Naive thymus-derived CD8-positive, alpha-beta T cell (primary cell): Measurements from ENCODE around the gene ADAMTS12. TPM values are rescaled to one million over a fixed set of nuclear protein-coding genes. Genes with fewer than 3 reads are reported as not detected.

Experiments
- ATAC-seq, 2 donors: fragments of 150-1000 bp; cut with Tn5 transposase in 1 of 2; sonication (Bioruptor Pico), chemical (Tn5 transposase) in 1 of 2; 1 replicate in 1 of 2; 2 replicates in 1 of 2; pipeline ENCODE4 v1.10.0; 2021; ENCODE audit warnings: mild to moderate bottlenecking in 2 of 2, moderate library complexity in 2 of 2
- POLR2A ChIA-PET: fragments of 350-600 bp; sonication (Branson Sonifier 250); formaldehyde crosslinking; loops from one replicate; lab custom pipeline; 2021; ENCODE audit warnings: antibody characterized with exemption; lab: Charles Lee
- DNase-seq, 10 donors: peaks; one replicate each; pipeline versions ENCODE4 v3.0.0 to v3.0.0-alpha.2; 2020 to 2022
- H3K27ac Mint-ChIP-seq, 10 donors: one replicate each; pipeline ENCODE4 v1.8.0; 2020 to 2022; ENCODE audit warnings: mild to moderate bottlenecking in 10 of 10, mixed read lengths in 10 of 10, moderate library complexity in 4 of 10, inconsistent platforms in 1 of 10
- H3K27me3 Mint-ChIP-seq, 5 donors: one replicate each; pipeline ENCODE4 v1.8.0; 2021 to 2022; ENCODE audit warnings: mixed read lengths in 5 of 5
- H3K36me3 Mint-ChIP-seq, 3 donors: one replicate each; pipeline ENCODE4 v1.8.0; 2020 to 2022; ENCODE audit warnings: mixed read lengths in 3 of 3, mild to moderate bottlenecking in 2 of 3, inconsistent platforms in 1 of 3
- H3K4me1 Mint-ChIP-seq, 4 donors: one replicate each; pipeline ENCODE4 v1.8.0; 2021 to 2022; ENCODE audit warnings: mixed read lengths in 4 of 4
- H3K4me3 Mint-ChIP-seq, 10 donors: one replicate each; pipeline ENCODE4 v1.8.0; 2020 to 2022; ENCODE audit warnings: mild to moderate bottlenecking in 10 of 10, mixed read lengths in 10 of 10, moderate library complexity in 6 of 10, inconsistent platforms in 1 of 10
- H3K9me3 Mint-ChIP-seq, 9 donors: one replicate each; pipeline ENCODE4 v1.8.0; 2020 to 2022; ENCODE audit warnings: mixed read lengths in 9 of 9, mild to moderate bottlenecking in 3 of 9, inconsistent platforms in 1 of 9, moderate library complexity in 1 of 9
- polyA plus RNA-seq, 3 donors: library from polyadenylated mRNA; unstranded; fragments of 300-500 nt; fragmentation: Illumina TruSeq; gene quantifications; one replicate each; pipeline ENCODE4 v1.2.3, GENCODE V29; 2021
- total RNA-seq, 8 experiments: library from RNA in 2 of 8; stranded (reverse) in 2 of 8; gene quantifications; one replicate each; pipeline ENCODE4 v1.2.3 and lab custom pipeline; 2021 to 2026

ADAMTS12 gene
- total and polyA plus RNA-seq, 5 experiments from 2014 or later = 0.05 TPM; not detected in 4

- POLR2A ChIA-PET = no interaction called here
- ATAC-seq = no peak
- H3K4me3 Mint-ChIP-seq = no peak overlapping the region
These were observed 75.0 kb downstream of the ADAMTS12 start for GRCh38 chr5:33816791-33817190.

DNA sequence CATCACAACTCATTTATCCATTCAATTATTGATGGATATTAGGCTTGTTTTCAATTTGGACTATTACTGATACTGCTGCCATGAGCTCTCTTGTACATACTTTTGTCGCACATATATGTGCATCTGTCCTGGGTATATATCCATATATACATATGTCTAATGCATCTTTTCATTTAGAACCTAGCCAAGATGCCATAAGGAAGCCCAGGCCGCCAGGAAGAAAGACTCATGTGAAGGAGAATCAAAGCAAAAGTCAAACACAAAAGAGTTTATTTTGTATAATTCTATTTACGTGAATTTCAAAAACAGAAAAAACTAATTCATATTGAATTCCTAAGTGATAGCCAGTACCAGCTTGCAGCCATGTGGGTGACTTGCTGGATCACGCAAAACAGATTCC is 79.0 kb downstream of the ADAMTS12 start:
- Mint-ChIP-seq H3K4me3 (no peak overlapping the region), H3K27ac (no peak overlapping the region), H3K4me1 (peaks cover 0 to 6% (median 3%) of the 10 kb centered on the region in 4 donors), H3K27me3 (no peaks in the 10 kb centered on the region), H3K36me3 (no peaks in the 10 kb centered on the region), H3K9me3 (no peaks in the 10 kb centered on the region)
- no peak for DNase-seq
- POLR2A ChIA-PET = no interaction called here
- no peak for ATAC-seq

More at GRCh38 chr5:33816791-33817190, 75.0 kb downstream of the ADAMTS12 start:
- no peak for DNase-seq
- Mint-ChIP-seq H3K36me3 (peaks cover 0 to 8% (median 4%) of the 10 kb centered on the region in 3 donors), H3K9me3 (peaks cover 0 to 17% (median 5%) of the 10 kb centered on the region in 9 donors), H3K27me3 (peaks cover 0 to 13% (median 4%) of the 10 kb centered on the region in 5 donors), H3K27ac (no peak overlapping the region), H3K4me1 (no peaks in the 10 kb centered on the region)

- Mint-ChIP-seq H3K4me3 (no peak overlapping the region), H3K36me3 (no peaks in the 10 kb centered on the region), H3K4me1 (peaks cover 0 to 6% (median 3%) of the 10 kb centered on the region in 4 donors), H3K27me3 (no peaks in the 10 kb centered on the region), H3K9me3 (no peaks in the 10 kb centered on the region), H3K27ac (no peak overlapping the region)
- POLR2A ChIA-PET = no interaction called here
- ATAC-seq (no peak), DNase-seq (no peak)
These were observed 81.2 kb downstream of the ADAMTS12 start for GRCh38 chr5:33810491-33811120.

GRCh38 chr5:33809936-33810335 is 81.9 kb downstream of the ADAMTS12 start:
- Mint-ChIP-seq H3K36me3 (no peaks in the 10 kb centered on the region), H3K27ac (no peak overlapping the region), H3K4me3 (no peak overlapping the region), H3K27me3 (no peaks in the 10 kb centered on the region), H3K4me1 (peaks cover 0 to 6% (median 3%) of the 10 kb centered on the region in 4 donors), H3K9me3 (no peaks in the 10 kb centered on the region)
- POLR2A ChIA-PET = no interaction called here
- ATAC-seq (no peak), DNase-seq (no peak)

DNA sequence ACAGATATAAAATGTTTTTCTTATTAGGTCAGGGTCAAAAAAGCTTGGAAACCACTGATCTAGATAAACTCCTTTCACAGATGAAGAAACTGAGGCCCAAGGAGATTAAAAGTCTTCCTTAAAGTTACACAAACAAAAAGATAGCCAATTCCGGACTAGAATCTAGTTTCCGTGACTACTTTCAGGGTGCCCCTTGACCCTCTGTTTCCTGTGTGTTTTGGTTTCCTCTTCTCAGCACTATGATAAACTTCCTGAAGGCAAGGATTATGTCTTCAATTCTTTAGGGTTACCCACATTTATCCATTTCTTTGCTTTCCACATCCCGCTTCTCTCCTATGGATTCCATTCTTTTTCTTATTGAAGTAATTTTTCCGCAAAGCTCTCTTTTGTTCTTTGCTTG is 83.1 kb downstream of the ADAMTS12 start:
- no peak for DNase-seq
- no peak for ATAC-seq
- POLR2A ChIA-PET = no interaction called here
- H3K27me3 Mint-ChIP-seq = no peaks in the 10 kb centered on the region
- no peak overlapping the region for H3K4me3 Mint-ChIP-seq
- no peaks in the 10 kb centered on the region for H3K36me3 Mint-ChIP-seq
- no peaks in the 10 kb centered on the region for H3K9me3 Mint-ChIP-seq
- H3K27ac Mint-ChIP-seq = peak overlapping the region in 1 of 10 donors; percentile 18
- peaks cover 0 to 6% (median 3%) of the 10 kb centered on the region in 4 donors for H3K4me1 Mint-ChIP-seq

- no peaks in the 10 kb centered on the region for H3K36me3 Mint-ChIP-seq
- H3K9me3 Mint-ChIP-seq = no peaks in the 10 kb centered on the region
- ATAC-seq (no peak), DNase-seq (no peak)
- peaks cover 0 to 6% (median 3%) of the 10 kb centered on the region in 4 donors for H3K4me1 Mint-ChIP-seq
- peak overlapping the region in 2 of 10 donors; percentile 12 to 54 for H3K27ac Mint-ChIP-seq
- POLR2A ChIA-PET = no interaction called here
- no peak overlapping the region for H3K4me3 Mint-ChIP-seq
- H3K27me3 Mint-ChIP-seq = peaks cover 0 to 2% (median 0%) of the 10 kb centered on the region in 5 donors
These were observed 84.0 kb downstream of the ADAMTS12 start for GRCh38 chr5:33807771-33808170.

DNA sequence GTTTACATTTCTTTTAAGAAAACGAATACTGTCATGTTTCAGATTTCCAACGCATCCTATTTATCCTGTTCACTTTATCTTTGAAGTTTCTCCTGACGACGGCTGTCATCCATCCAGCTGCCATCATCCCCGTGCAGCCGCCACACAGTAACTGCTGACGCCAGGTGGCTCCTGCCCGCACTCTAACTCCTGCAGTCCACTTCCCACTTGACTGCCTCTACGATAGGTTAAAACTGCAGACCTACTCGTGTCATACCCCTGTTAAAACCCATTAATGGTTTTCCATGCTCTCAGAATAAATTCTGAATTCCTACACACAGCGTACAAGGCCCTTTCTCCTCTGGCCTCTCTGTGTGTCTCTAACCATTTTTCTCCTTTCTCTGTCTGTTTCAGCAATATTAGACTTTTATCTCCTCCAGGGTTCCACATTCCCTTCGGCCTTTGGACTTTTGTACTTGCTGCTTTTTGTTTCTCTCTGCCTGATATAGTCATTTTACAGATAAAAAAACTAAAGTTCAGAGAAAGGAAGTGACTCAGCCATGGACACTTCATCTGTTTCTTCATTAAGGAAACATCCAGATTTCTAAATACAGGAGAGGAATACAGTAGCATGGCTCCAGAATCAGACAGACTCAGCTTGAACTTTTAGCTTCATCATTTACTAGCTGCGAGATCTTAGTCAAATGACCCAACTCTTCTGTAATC is 84.9 kb downstream of the ADAMTS12 start:
- H3K36me3 Mint-ChIP-seq = no peaks in the 10 kb centered on the region
- ATAC-seq (no peak), DNase-seq (no peak)
- peaks cover 0 to 6% (median 3%) of the 10 kb centered on the region in 4 donors for H3K4me1 Mint-ChIP-seq
- H3K27me3 Mint-ChIP-seq = peaks cover 0 to 3% (median 0%) of the 10 kb centered on the region in 5 donors
- H3K27ac Mint-ChIP-seq = no peak overlapping the region
- H3K9me3 Mint-ChIP-seq = no peaks in the 10 kb centered on the region
- POLR2A ChIA-PET = no interaction called here
- H3K4me3 Mint-ChIP-seq = no peak overlapping the region

DNA sequence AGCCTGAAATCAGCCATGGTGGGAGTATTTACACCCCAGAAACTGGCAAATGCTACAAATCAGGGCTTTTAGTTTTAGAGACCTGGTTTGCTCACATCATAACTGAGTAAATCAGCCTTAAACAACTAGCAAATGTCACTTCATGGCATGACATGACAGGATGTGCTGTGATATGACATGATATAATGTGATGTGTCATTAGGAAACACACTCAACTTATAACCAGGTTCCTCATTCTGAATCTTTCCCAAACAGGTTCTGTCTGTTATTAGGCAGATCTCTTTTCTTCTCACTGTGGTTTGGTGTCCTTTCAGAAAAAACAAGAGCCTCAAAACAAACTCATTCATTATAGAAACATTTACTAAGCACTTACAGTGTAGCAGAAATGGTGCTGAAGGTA is 90.5 kb downstream of the ADAMTS12 start:
- Mint-ChIP-seq H3K9me3 (no peaks in the 10 kb centered on the region), H3K4me3 (no peak overlapping the region), H3K27me3 (peaks cover 0 to 13% (median 4%) of the 10 kb centered on the region in 5 donors), H3K4me1 (no peaks in the 10 kb centered on the region), H3K27ac (no peak overlapping the region), H3K36me3 (no peaks in the 10 kb centered on the region)
- ATAC-seq (no peak), DNase-seq (no peak)
- POLR2A ChIA-PET = no interaction called here

DNA sequence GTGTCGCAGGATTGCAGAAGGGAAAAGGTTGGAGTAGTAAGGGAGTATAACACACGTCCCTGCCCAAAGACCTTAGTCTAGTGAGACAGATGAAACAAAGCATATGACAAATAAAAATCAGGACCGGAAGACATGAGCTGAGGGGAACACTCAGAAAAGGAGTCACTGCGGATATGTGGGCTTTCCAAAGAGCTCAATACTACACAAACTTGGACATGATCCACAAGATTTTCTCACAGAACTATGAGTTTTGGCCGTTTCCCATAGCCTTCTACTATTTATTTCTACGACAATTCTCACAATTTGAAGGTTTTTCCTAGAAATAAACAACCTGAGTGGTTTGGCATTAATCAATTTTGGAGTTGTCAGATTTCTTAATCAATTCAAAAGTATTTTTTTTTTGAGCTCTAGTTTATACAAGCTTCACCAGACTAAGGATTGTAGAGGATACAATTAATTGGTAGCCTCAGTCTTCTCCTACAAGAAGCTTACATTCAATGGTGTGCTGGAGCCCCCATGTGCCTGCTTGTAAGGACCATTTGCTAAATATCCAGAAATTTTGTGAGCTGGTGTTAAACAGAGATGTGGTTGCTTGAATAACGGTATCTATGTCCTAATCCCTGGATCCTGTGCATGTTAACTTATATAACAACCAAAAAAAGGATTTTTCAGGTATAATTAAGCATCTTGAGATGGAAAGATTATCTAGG is 91.4 kb downstream of the ADAMTS12 start:
- Mint-ChIP-seq H3K27ac (no peak overlapping the region), H3K4me3 (no peak overlapping the region), H3K9me3 (no peaks in the 10 kb centered on the region), H3K27me3 (peaks cover 0 to 13% (median 4%) of the 10 kb centered on the region in 5 donors), H3K36me3 (no peaks in the 10 kb centered on the region), H3K4me1 (no peaks in the 10 kb centered on the region)
- POLR2A ChIA-PET = no interaction called here
- DNase-seq (no peak), ATAC-seq (no peak)

DNA sequence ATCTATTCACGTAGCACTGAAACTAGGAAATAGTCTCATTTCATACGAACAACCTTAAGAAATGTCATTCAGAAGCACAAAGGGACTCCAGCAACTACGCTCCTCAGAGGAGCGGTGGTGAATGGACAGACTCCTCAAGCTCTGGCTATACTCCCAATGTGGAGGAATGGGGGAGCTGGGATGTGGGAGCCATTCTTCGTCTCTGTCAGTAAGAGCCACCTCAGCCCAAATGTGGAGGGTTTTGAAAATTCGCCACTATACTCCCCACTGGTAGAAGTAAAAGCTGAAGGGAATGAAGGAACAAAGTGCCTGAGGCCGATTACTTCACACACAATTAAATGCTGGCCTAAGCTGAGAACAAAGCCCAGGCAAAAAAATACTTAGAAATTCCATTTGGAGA is 96.3 kb downstream of the ADAMTS12 start:
- H3K4me3 Mint-ChIP-seq = no peak overlapping the region
- no peaks in the 10 kb centered on the region for H3K36me3 Mint-ChIP-seq
- no peak for DNase-seq
- H3K4me1 Mint-ChIP-seq = no peaks in the 10 kb centered on the region
- peaks cover 0 to 13% (median 4%) of the 10 kb centered on the region in 5 donors for H3K27me3 Mint-ChIP-seq
- H3K9me3 Mint-ChIP-seq = no peaks in the 10 kb centered on the region
- no peak for ATAC-seq
- POLR2A ChIA-PET = no interaction called here
- no peak overlapping the region for H3K27ac Mint-ChIP-seq

GRCh38 chr5:33794550-33795181 is 97.1 kb downstream of the ADAMTS12 start:
- no peak overlapping the region for H3K4me3 Mint-ChIP-seq
- H3K36me3 Mint-ChIP-seq = no peaks in the 10 kb centered on the region
- no peaks in the 10 kb centered on the region for H3K9me3 Mint-ChIP-seq
- no peak overlapping the region for H3K27ac Mint-ChIP-seq
- ATAC-seq = no peak
- no peak for DNase-seq
- POLR2A ChIA-PET = no interaction called here
- no peaks in the 10 kb centered on the region for H3K4me1 Mint-ChIP-seq
- H3K27me3 Mint-ChIP-seq = peaks cover 0 to 9% (median 2%) of the 10 kb centered on the region in 5 donors

DNA sequence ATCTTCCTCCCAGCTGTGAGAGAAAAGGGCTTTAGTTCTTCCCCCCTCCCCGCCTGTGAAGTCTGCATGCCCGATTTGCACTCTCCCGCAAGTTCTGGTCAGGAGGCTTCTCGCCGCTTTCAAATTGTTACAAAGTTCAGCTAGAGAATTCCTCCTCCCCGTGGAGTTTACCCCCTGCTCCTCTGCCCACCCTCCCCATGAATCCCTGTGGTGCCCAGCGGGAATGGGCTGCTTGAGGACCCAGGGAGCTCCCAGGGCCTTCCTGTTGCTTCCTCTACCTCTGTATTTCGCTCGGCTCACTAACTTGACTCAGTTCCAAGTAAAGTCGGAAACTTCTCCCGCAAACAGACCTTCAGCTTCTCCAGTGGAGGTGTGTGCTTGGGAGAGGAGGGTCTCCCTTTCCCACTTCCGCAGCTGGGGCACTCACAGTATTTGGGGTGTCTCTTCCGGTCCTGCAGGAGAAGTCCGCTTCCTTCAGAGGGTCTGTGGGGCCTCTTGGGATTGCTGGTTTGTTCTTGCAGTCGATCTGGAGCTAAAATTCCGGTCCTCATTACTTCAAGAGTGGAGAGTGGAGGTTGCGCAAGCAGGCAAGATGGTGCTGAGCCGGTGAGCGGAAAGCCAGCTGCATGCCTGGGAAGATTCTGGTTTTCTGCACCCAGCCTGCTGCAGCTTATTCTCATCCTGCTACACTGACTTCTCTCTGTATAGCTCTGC is 97.8 kb downstream of the ADAMTS12 start:
- H3K9me3 Mint-ChIP-seq = no peaks in the 10 kb centered on the region
- H3K4me1 Mint-ChIP-seq = no peaks in the 10 kb centered on the region
- ATAC-seq (no peak), DNase-seq (no peak)
- POLR2A ChIA-PET = no interaction called here
- no peak overlapping the region for H3K27ac Mint-ChIP-seq
- no peak overlapping the region for H3K4me3 Mint-ChIP-seq
- H3K27me3 Mint-ChIP-seq = peaks cover 0 to 4% (median 0%) of the 10 kb centered on the region in 5 donors
- H3K36me3 Mint-ChIP-seq = no peaks in the 10 kb centered on the region
